22Rv1 (cell line): Measurements from ENCODE around the gene ZNF619.

Source experiments
- CTCF ChIP-seq: fragments of 450-650 bp; IDR thresholded peaks from 2 replicates; pipeline ENCODE4 v1.5.1; 2017; ENCODE audit warnings: mild to moderate bottlenecking
- ZFX ChIP-seq: fragments of 450-650 bp; IDR thresholded peaks from 2 replicates; pipeline ENCODE4 v1.6.1; 2017; ENCODE audit warnings: antibody characterized with exemption, borderline replicate concordance

- TF ChIP-seq ZFX = no peak
- TF ChIP-seq CTCF = peak; percentile 62
Measured at GRCh38 chr3:40505599-40506462, 28.9 kb downstream of the ZNF619 start, which contains the start of gene ZNF620.
